HepG2 (cell line): ENCODE measurements around the gene PXK. TPM values are rescaled to one million over a fixed set of nuclear protein-coding genes. Genes with fewer than 3 reads are reported as not detected.

Source experiments
- ATAC-seq: fragments of 200-7000 bp; cut with Tn5 transposase; 3 replicates; pipeline ENCODE4 v1.9.1; 2020; ENCODE audit warnings: mild to moderate bottlenecking, moderate library complexity
- BruUV-seq: library from RNA; stranded (reverse); fragments of 400-500 nt; replicated peaks from 2 replicates; lab custom pipeline; 2021; lab: Mats Ljungman, UMichigan
- CTCF ChIA-PET: fragments of 300-600 bp; formaldehyde crosslinking; extraction: SDS; loops from one replicate; lab custom pipeline; 2021; ENCODE audit warnings: low total read pairs, inconsistent platforms, low intra/inter-chr PET ratio; lab: Yijun Ruan, JAX
- POLR2A ChIA-PET: fragments of 350-600 bp; sonication (Branson Sonifier 250); formaldehyde crosslinking; loops from one replicate; lab custom pipeline; 2020; ENCODE audit warnings: antibody characterized with exemption, inconsistent platforms; lab: Yijun Ruan, JAX
- DNase-seq: peaks from one replicate; pipeline ENCODE4 v3.0.0-alpha.2; 2015; ENCODE audit warnings: low spot score
- FAIRE-seq: peaks from 3 replicates; lab custom pipeline; 2011; peaks lifted over from hg19 to GRCh38; lab: Jason Lieb, UNC
- H2AFZ ChIP-seq: one replicate; pipeline ENCODE4 v1.6.1; 2011; ENCODE audit warnings: low read length, inconsistent platforms
- H3K27ac ChIP-seq: fragments of 300-600 bp; 3 replicates; pipeline ENCODE4 v1.8.0; 2011; ENCODE audit warnings: mixed run types, mild to moderate bottlenecking, mixed read lengths, low read length, inconsistent platforms; ENCODE audit not compliant: insufficient read depth; ENCODE audit errors: extremely low read length
- H3K27me3 ChIP-seq, 2 experiments: fragments of 200-600 bp in 1 of 2; 2 replicates in 1 of 2; 3 replicates in 1 of 2; pipeline versions ENCODE4 v1.6.0 to v1.8.0; 2011; ENCODE audit warnings: low read length in 2 of 2, mild to moderate bottlenecking in 2 of 2, moderate library complexity in 2 of 2, inconsistent platforms in 1 of 2; ENCODE audit not compliant: insufficient read depth in 2 of 2, control insufficient read depth in 1 of 2
- H3K36me3 ChIP-seq, 2 experiments: fragments of 200-600 bp in 1 of 2; replicated peaks in 1 of 2; 2 replicates in 1 of 2; 3 replicates in 1 of 2; pipeline versions ENCODE4 v1.5.1 to v1.8.0; 2011; ENCODE audit warnings: low read length in 2 of 2, inconsistent platforms in 1 of 2; ENCODE audit not compliant: insufficient read depth in 2 of 2, control insufficient read depth in 1 of 2
- H3K4me1 ChIP-seq: 2 replicates; pipeline ENCODE4 v1.5.1; 2012; ENCODE audit warnings: low read length, inconsistent platforms; ENCODE audit not compliant: insufficient read depth
- H3K4me2 ChIP-seq: 2 replicates; pipeline ENCODE4 v1.6.0; 2011; ENCODE audit warnings: low read depth, low read length, inconsistent platforms
- H3K4me3 ChIP-seq, 3 experiments: fragments of 200-600 bp in 1 of 3; sonication (generic), shearing (Covaris generic) in 1 of 3; replicated peaks in 1 of 3; 2 replicates each; pipeline ENCODE4 v1.5.1; 2011 to 2016; ENCODE audit warnings: low read length in 3 of 3, inconsistent platforms in 2 of 3, low read depth in 2 of 3, mild to moderate bottlenecking in 2 of 3, control low read depth in 1 of 3, mixed read lengths in 1 of 3; ENCODE audit not compliant: insufficient read depth in 1 of 3
- H3K79me2 ChIP-seq: one replicate; pipeline ENCODE4 v1.6.1; 2011; ENCODE audit warnings: low read length, inconsistent platforms; ENCODE audit not compliant: insufficient read depth
- H3K9ac ChIP-seq: 2 replicates; pipeline ENCODE4 v1.6.0; 2011; ENCODE audit warnings: mild to moderate bottlenecking, low read depth, low read length, inconsistent platforms; ENCODE audit not compliant: insufficient read depth
- H3K9me3 ChIP-seq: 2 replicates; pipeline ENCODE4 v1.5.1; 2012; ENCODE audit warnings: mild to moderate bottlenecking, low read length
- H4K20me1 ChIP-seq: 2 replicates; pipeline ENCODE4 v1.6.0; 2011; ENCODE audit warnings: inconsistent platforms, mild to moderate bottlenecking, low read length, moderate library complexity; ENCODE audit not compliant: insufficient read depth
- FOSL1 ChIP-seq: sonication (generic); formaldehyde crosslinking; IDR thresholded peaks from 2 replicates; pipeline ENCODE4 v1.9.0; 2021; ENCODE audit warnings: missing genetic modification reagents, borderline replicate concordance
- GLI4 ChIP-seq: sonication (generic); formaldehyde crosslinking; IDR thresholded peaks from 2 replicates; pipeline ENCODE4 v1.5.1; 2020; ENCODE audit warnings: missing genetic modification reagents, mild to moderate bottlenecking, moderate library complexity, borderline replicate concordance
- HNRNPLL ChIP-seq: fragments of 200-400 bp; formaldehyde crosslinking; IDR thresholded peaks from 2 replicates; pipeline ENCODE4 v1.6.1; 2017; ENCODE audit warnings: mild to moderate bottlenecking, low read depth, low read length; ENCODE audit not compliant: poor library complexity, severe bottlenecking
- ISX ChIP-seq: sonication (generic); formaldehyde crosslinking; conservative IDR thresholded peaks from 2 replicates; pipeline ENCODE4 v1.5.0; 2020; ENCODE audit warnings: missing genetic modification reagents
- MAFG ChIP-seq: sonication (generic); formaldehyde crosslinking; IDR thresholded peaks from 2 replicates; pipeline ENCODE4 v1.5.1; 2020; ENCODE audit warnings: mild to moderate bottlenecking, missing genetic modification reagents
- NFATC3 ChIP-seq: sonication (generic); formaldehyde crosslinking; IDR thresholded peaks from 2 replicates; pipeline ENCODE4 v1.5.1; 2020; ENCODE audit warnings: mild to moderate bottlenecking, missing genetic modification reagents
- RBAK ChIP-seq: sonication (generic); formaldehyde crosslinking; IDR thresholded peaks from 2 replicates; pipeline ENCODE4 v1.5.1; 2020; ENCODE audit warnings: mild to moderate bottlenecking, missing genetic modification reagents
- RXRB ChIP-seq: IDR thresholded peaks from 2 replicates; pipeline ENCODE4 v1.6.1; 2016; ENCODE audit warnings: borderline replicate concordance, missing genetic modification reagents, missing compliant biosample characterization
- SOX6 ChIP-seq, 2 experiments: fragments of 450-650 bp in 1 of 2; sonication (generic) in 1 of 2; formaldehyde crosslinking in 1 of 2; IDR thresholded peaks; 2 replicates each; pipeline versions ENCODE4 v1.4.0 to v1.6.1; 2017 to 2020; ENCODE audit warnings: antibody characterized with exemption in 1 of 2, mild to moderate bottlenecking in 1 of 2, missing genetic modification reagents in 1 of 2
- SRSF4 ChIP-seq: fragments of 200-400 bp; formaldehyde crosslinking; IDR thresholded peaks from one replicate; pipeline ENCODE4 v1.6.1; 2018; ENCODE audit warnings: mild to moderate bottlenecking, low read depth, low read length, moderate library complexity; ENCODE audit not compliant: poor library complexity, severe bottlenecking
- ZIK1 ChIP-seq: sonication (generic); formaldehyde crosslinking; IDR thresholded peaks from 2 replicates; pipeline ENCODE4 v1.5.0; 2020; ENCODE audit warnings: mild to moderate bottlenecking, low read depth, missing genetic modification reagents, borderline replicate concordance
- ZNF484 ChIP-seq: sonication (generic); formaldehyde crosslinking; IDR thresholded peaks from 2 replicates; pipeline ENCODE4 v1.5.1; 2020; ENCODE audit warnings: mild to moderate bottlenecking, low read depth, missing genetic modification reagents, borderline replicate concordance
- ZNF614 ChIP-seq: IDR thresholded peaks from 2 replicates; pipeline ENCODE4 v1.6.1; 2018; ENCODE audit warnings: missing biosample characterization, missing genetic modification reagents, inconsistent platforms, borderline replicate concordance
- ZNF768 ChIP-seq: sonication (generic); formaldehyde crosslinking; IDR thresholded peaks from 2 replicates; pipeline ENCODE4 v1.4.0; 2020; ENCODE audit warnings: missing genetic modification reagents
- ZNF839 ChIP-seq: sonication (generic); formaldehyde crosslinking; IDR thresholded peaks from 2 replicates; pipeline ENCODE4 v1.4.0; 2020; ENCODE audit warnings: missing genetic modification reagents, mild to moderate bottlenecking, borderline replicate concordance
- WGBS: methylation state at CpG from one replicate; pipeline ENCODE4 v1.1.6; 2017; ENCODE audit warnings: low lambda C conversion rate; 5-methylcytosine and 5-hydroxymethylcytosine counted together
- in situ Hi-C: cut with HindIII; loops from 2 replicates; pipeline ENCODE4 v1.10.0; 2017; ENCODE audit warnings: low pct_unique_long_range_greater_than_20kb; ENCODE audit not compliant: extremely low pct_ligation_motif_present
- intact Hi-C: fragments of 100-400 bp; cut with micrococcal nuclease; formaldehyde crosslinking; loops from one replicate; pipeline ENCODE4 v1.10.0; 2022; ENCODE audit not compliant: unreplicated experiment
- polyA plus RNA-seq, 8 experiments: library from polyadenylated mRNA; depleted of rRNA in 3 of 8; stranded (reverse) in 7 of 8; unstranded in 1 of 8; fragments of >200 nt; fragmentation: Illumina TruSeq in 4 of 8; extraction: Trizol in 4 of 8; gene quantifications; 2 replicates each; pipeline versions ENCODE4 v1.2.1 to v1.2.3, GENCODE V29; 2011 to 2016; ENCODE audit warnings: low read depth in 4 of 8, missing spikeins in 1 of 8, mixed read lengths in 1 of 8; ENCODE audit not compliant: insufficient read depth in 1 of 8
- total RNA-seq, 5 experiments: library from RNA; depleted of rRNA; stranded (reverse); fragments of >200 nt; fragmentation: Illumina TruSeq; extraction: Trizol; gene quantifications; 2 replicates each; pipeline ENCODE4 v1.2.3, GENCODE V29; 2016; ENCODE audit warnings: low read depth in 1 of 5
- TF ChIP-seq, protein P1 (sequence below): IDR thresholded peaks from 2 replicates; pipeline ENCODE4 v1.6.1; 2016
- TF ChIP-seq, protein P2 (sequence below): sonication (generic); IDR thresholded peaks from 2 replicates; pipeline ENCODE4 v1.6.1; 2016; ENCODE audit warnings: low read depth, borderline replicate concordance

Gene PXK
- total and polyA plus RNA-seq, 2 of the 13 experiments (the other 11 are each of a cell fraction or from before 2014, with no cell fraction given): 6.4 to 18.6 TPM

DNA sequence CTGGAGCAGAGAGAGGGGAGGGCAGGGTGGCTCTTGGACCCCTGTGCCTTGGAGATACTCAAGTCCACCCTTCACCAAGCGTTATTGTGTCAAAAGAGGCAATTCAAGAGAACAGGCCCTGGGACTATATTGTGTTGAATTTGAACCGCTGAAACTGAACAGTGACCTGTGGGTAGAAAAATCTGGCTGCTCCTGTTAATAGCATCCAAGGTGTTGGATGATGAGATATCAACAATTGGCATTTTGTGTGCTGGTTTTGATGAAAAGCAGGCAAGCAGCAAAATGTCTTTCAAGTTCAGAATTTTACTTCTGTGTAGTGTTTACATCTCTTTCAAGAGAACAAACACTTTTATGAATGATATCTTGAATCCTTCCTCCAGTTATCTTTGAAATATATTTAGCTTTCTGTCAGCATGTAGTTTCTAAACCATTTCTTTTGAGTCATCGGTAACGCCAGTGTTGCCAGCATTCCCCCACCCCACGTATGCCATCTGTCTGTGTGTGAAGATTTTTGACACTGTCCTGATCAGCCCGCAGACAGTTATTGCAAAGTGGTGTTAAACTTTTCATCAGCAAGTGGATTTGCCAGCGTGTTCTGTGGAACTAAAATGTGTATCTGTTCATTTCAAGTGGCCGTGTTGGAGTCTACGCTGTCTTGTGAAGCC lies 66.1 kb downstream of the PXK start:
- in situ Hi-C loops: no loop called here
- 93% methylated on average over 9 of the region's 9 CpGs for WGBS
- Histone ChIP-seq H4K20me1 (no peaks in the 10 kb centered on the region), H3K27me3 (no peaks in the 10 kb centered on the region; a peak in 1 of 5 replicates), H3K4me3 (no peak overlapping the region), H3K9me3 (no peaks in the 10 kb centered on the region)
- intact Hi-C loops: no loop called here
- no peak for FAIRE-seq
- CTCF ChIA-PET: no interaction called here
- TF ChIP-seq ZNF839 (CRISPR knock-in tag) (no peak), HNRNPLL (no peak), GLI4 (no peak), MAFG (CRISPR knock-in tag) (no peak), SRSF4 (no peak), ZNF484 (CRISPR knock-in tag) (no peak), ZNF614 (CRISPR knock-in tag) (no peak), SOX6 (IDR thresholded peaks at IDR 0.05) (no peak), SOX6 (CRISPR knock-in tag; IDR thresholded peaks at IDR 0.05) (no peak), ISX (CRISPR knock-in tag) (no peak), ZIK1 (CRISPR knock-in tag) (no peak), ZNF768 (no peak), NFATC3 (CRISPR knock-in tag) (no peak), FOSL1 (CRISPR knock-in tag) (no peak), RBAK (CRISPR knock-in tag) (no peak), RXRB (CRISPR knock-in tag) (no peak)
- TF ChIP-seq, protein P1, sequence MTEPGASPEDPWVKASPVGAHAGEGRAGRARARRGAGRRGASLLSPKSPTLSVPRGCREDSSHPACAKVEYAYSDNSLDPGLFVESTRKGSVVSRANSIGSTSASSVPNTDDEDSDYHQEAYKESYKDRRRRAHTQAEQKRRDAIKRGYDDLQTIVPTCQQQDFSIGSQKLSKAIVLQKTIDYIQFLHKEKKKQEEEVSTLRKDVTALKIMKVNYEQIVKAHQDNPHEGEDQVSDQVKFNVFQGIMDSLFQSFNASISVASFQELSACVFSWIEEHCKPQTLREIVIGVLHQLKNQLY (CRISPR knock-in tag): no peak
- TF ChIP-seq, protein P2, sequence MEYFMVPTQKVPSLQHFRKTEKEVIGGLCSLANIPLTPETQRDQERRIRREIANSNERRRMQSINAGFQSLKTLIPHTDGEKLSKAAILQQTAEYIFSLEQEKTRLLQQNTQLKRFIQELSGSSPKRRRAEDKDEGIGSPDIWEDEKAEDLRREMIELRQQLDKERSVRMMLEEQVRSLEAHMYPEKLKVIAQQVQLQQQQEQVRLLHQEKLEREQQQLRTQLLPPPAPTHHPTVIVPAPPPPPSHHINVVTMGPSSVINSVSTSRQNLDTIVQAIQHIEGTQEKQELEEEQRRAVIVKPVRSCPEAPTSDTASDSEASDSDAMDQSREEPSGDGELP: no peak
- TF ChIP-seq, all 625 proteins: peak for 0
- no peak overlapping the region for H2AFZ ChIP-seq
- DNase-seq: no peak
- H3K4me1 ChIP-seq: no peaks in the 10 kb centered on the region
- no peak for ATAC-seq
- H3K4me2 ChIP-seq: no peak overlapping the region
- H3K79me2 ChIP-seq: no peaks in the 10 kb centered on the region
- no peak overlapping the region for H3K27ac ChIP-seq
- H3K36me3 ChIP-seq: peaks cover 17 to 34% of the 10 kb centered on the region in 2 experiments; a peak in 4 of 5 replicates
- POLR2A ChIA-PET: no interaction called here
- no TSS peak for BruUV-seq
- no peak overlapping the region for H3K9ac ChIP-seq
